Dermis blood vessel endothelial cell (primary cell): ENCODE measurements around the gene C20orf204. TPM values are rescaled to one million over a fixed set of nuclear protein-coding genes. Genes with fewer than 3 reads are reported as not detected.

Experiments
- DNase-seq: peaks from one replicate; pipeline ENCODE4 v3.0.0; 2010
- total RNA-seq: library from RNA; depleted of rRNA; stranded (reverse); fragments of >200 nt; gene quantifications from 2 replicates; pipeline ENCODE4 v1.2.3, GENCODE V29; 2014

C20orf204 gene
- total RNA-seq, 1 donor from 2014 or later, result 11.2 TPM

GRCh38 chr20:64072498-64073063, 36.6 kb downstream of the C20orf204 start:
- no peak for DNase-seq

GRCh38 chr20:64073476-64074183, 37.6 kb downstream of the C20orf204 start:
- no peak for DNase-seq

GRCh38 chr20:64074184-64074789, 38.3 kb downstream of the C20orf204 start:
- no peak for DNase-seq

GRCh38 chr20:64074963-64075362, 39.0 kb downstream of the C20orf204 start:
- no peak for DNase-seq

- DNase-seq, result no peak
Observed at GRCh38 chr20:64075556-64075955, 39.6 kb downstream of the C20orf204 start.

GRCh38 chr20:64076061-64076997, 40.3 kb downstream of the C20orf204 start:
- DNase-seq, result no peak

GRCh38 chr20:64077094-64077493, 41.1 kb downstream of the C20orf204 start:
- no peak for DNase-seq

- no peak for DNase-seq
Observed at GRCh38 chr20:64077541-64077875, 41.5 kb downstream of the C20orf204 start.

- no peak for DNase-seq
Observed at GRCh38 chr20:64077876-64078551, 42.0 kb downstream of the C20orf204 start.

GRCh38 chr20:64078934-64079272, 42.9 kb downstream of the C20orf204 start:
- DNase-seq, result no peak

- peak; percentile 79 for DNase-seq
Observed at GRCh38 chr20:64079273-64080012, 43.5 kb downstream of the C20orf204 start, which contains the start of gene RGS19. Gene RGS19, minus strand, starts transcription at chr20:64079518. Its CDS starts 2,632 bp downstream, at chr20:64076886.

GRCh38 chr20:64080013-64080812, 44.2 kb downstream of the C20orf204 start, which contains the start of gene OPRL1:
Gene OPRL1, plus strand, starts transcription at chr20:64080082. Its CDS starts 12,639 bp downstream, at chr20:64092721.
- peak; percentile 41 for DNase-seq

- DNase-seq, result no peak
Observed at GRCh38 chr20:64080813-64081623, 45.0 kb downstream of the C20orf204 start.

- no peak for DNase-seq
Observed at GRCh38 chr20:64081624-64081964, 45.6 kb downstream of the C20orf204 start.

GRCh38 chr20:64082126-64082731, 46.2 kb downstream of the C20orf204 start:
- DNase-seq, result no peak

- no peak for DNase-seq
Observed at GRCh38 chr20:64082820-64083377, 46.9 kb downstream of the C20orf204 start.

- DNase-seq, result peak; percentile 81
Observed at GRCh38 chr20:64083378-64083803, 47.4 kb downstream of the C20orf204 start.

GRCh38 chr20:64083804-64084684, 48.1 kb downstream of the C20orf204 start, which contains the start of gene LKAAEAR1:
Gene LKAAEAR1, minus strand, starts transcription at chr20:64084398. Its CDS starts 179 bp downstream, at chr20:64084219.
- no peak for DNase-seq
